A549 (cell line): ENCODE measurements around the gene NIPAL3. TPM values are rescaled to one million over a fixed set of nuclear protein-coding genes. Genes with fewer than 3 reads are reported as not detected.
"Not testable (repeated sequence)": the region's sequence is repeated elsewhere in the genome, so short reads cannot be mapped to it uniquely, and the experiment has no call there.

ENCODE experiments used
- ATAC-seq, 2 experiments: fragments of 200-7000 bp in 1 of 2; fragments of >200 bp in 1 of 2; cut with Nextera tagmentation in 1 of 2; cut with Tn5 transposase in 1 of 2; 3 replicates each; pipeline versions ENCODE4 v1.8.0 to v1.9.1; 2018 to 2020; ENCODE audit warnings: mild to moderate bottlenecking in 1 of 2, moderate library complexity in 1 of 2
- CTCF ChIA-PET: fragments of 300-600 bp; sonication (Branson Sonifier 250); formaldehyde crosslinking; extraction: SDS; loops from one replicate; lab custom pipeline; 2021; ENCODE audit warnings: antibody characterized with exemption, inconsistent platforms; lab: Yijun Ruan, JAX
- POLR2A ChIA-PET: fragments of 350-600 bp; formaldehyde crosslinking; extraction: SDS; loops from one replicate; lab custom pipeline; 2021; ENCODE audit warnings: antibody characterized with exemption, inconsistent platforms; lab: Yijun Ruan, JAX
- DNase-seq, 2 experiments: peaks; one replicate each; pipeline versions ENCODE4 v3.0.0 to v3.0.0-alpha.2; 2011 to 2016; ENCODE audit warnings: low read depth in 1 of 2, low spot score in 1 of 2
- FAIRE-seq: peaks from 2 replicates; lab custom pipeline; 2011; peaks lifted over from hg19 to GRCh38; lab: Jason Lieb, UNC
- H3K27ac ChIP-seq, 2 experiments: fragments of >200 bp; sonication (Bioruptor Twin); formaldehyde crosslinking; 3 replicates each; pipeline ENCODE4 v1.5.1; 2016 to 2017
- H3K4me1 ChIP-seq: fragments of >200 bp; sonication (Bioruptor Twin); formaldehyde crosslinking; 3 replicates; pipeline ENCODE4 v1.6.1; 2016
- H3K4me2 ChIP-seq: fragments of >200 bp; sonication (Bioruptor Twin); formaldehyde crosslinking; 3 replicates; pipeline ENCODE4 v1.6.1; 2016
- H3K4me3 ChIP-seq: fragments of >200 bp; sonication (Bioruptor Twin); formaldehyde crosslinking; 3 replicates; pipeline ENCODE4 v1.5.1; 2016
- H3K9me3 ChIP-seq: fragments of >200 bp; sonication (Bioruptor Twin); formaldehyde crosslinking; 3 replicates; pipeline ENCODE4 v1.6.1; 2016
- BHLHE40 ChIP-seq: IDR thresholded peaks from 2 replicates; pipeline ENCODE4 v1.6.1; 2012; ENCODE audit warnings: low read depth, low read length, inconsistent platforms
- CHD2 ChIP-seq: fragments of 150-350 bp; IDR thresholded peaks from 2 replicates; pipeline ENCODE4 v1.6.1; 2014; ENCODE audit warnings: low read length; ENCODE audit not compliant: partially characterized antibody
- CHD4 ChIP-seq: fragments of 200-600 bp; sonication (generic); IDR thresholded peaks from 2 replicates; pipeline ENCODE4 v1.6.1; 2016; ENCODE audit warnings: antibody characterized with exemption, mild to moderate bottlenecking, borderline replicate concordance
- E2F6 ChIP-seq: IDR thresholded peaks from 2 replicates; pipeline ENCODE4 v1.6.1; 2012; ENCODE audit warnings: low read depth, borderline replicate concordance
- EHF ChIP-seq: fragments of 250-450 bp; sonication (Bioruptor Pico); IDR thresholded peaks from 2 replicates; pipeline ENCODE4 v1.5.0; 2020; ENCODE audit warnings: mild to moderate bottlenecking
- HDAC2 ChIP-seq: fragments of 200-600 bp; sonication (generic); IDR thresholded peaks from 2 replicates; pipeline ENCODE4 v1.6.1; 2016
- HEYL ChIP-seq: fragments of 250-450 bp; sonication (Bioruptor Pico); IDR thresholded peaks from 2 replicates; pipeline ENCODE4 v1.8.0; 2021; ENCODE audit warnings: mild to moderate bottlenecking, moderate library complexity
- HOXB13 ChIP-seq: fragments of 250-450 bp; sonication (Bioruptor Pico); IDR thresholded peaks from 2 replicates; pipeline ENCODE4 v1.5.0; 2020; ENCODE audit warnings: low read depth, mild to moderate bottlenecking, moderate library complexity
- KDM5A ChIP-seq: fragments of 200-600 bp; sonication (generic); IDR thresholded peaks from 2 replicates; pipeline ENCODE4 v1.6.1; 2016; ENCODE audit warnings: antibody characterized with exemption, mild to moderate bottlenecking
- NPAS2 ChIP-seq: fragments of 250-450 bp; sonication (Bioruptor Pico); IDR thresholded peaks from 2 replicates; pipeline ENCODE4 v1.8.0; 2022; ENCODE audit warnings: mild to moderate bottlenecking, moderate library complexity, borderline replicate concordance
- RAD21 ChIP-seq, 2 experiments: fragments of >200 bp in 1 of 2; sonication (Bioruptor Twin) in 1 of 2; formaldehyde crosslinking in 1 of 2; IDR thresholded peaks in 1 of 2; conservative IDR thresholded peaks in 1 of 2; 2 replicates in 1 of 2; 3 replicates in 1 of 2; pipeline ENCODE4 v1.6.1; 2012 to 2018; ENCODE audit warnings: inconsistent platforms in 1 of 2
- RCOR1 ChIP-seq: fragments of 150-350 bp; IDR thresholded peaks from 2 replicates; pipeline ENCODE4 v1.6.1; 2014; ENCODE audit warnings: antibody characterized with exemption, low read length, low read depth
- RFX5 ChIP-seq: fragments of 450-650 bp; IDR thresholded peaks from 2 replicates; pipeline ENCODE4 v1.7.1; 2014; ENCODE audit warnings: antibody characterized with exemption, mild to moderate bottlenecking, moderate library complexity
- SREBF2 ChIP-seq: fragments of 450-650 bp; IDR thresholded peaks from 2 replicates; pipeline ENCODE4 v1.6.1; 2014; ENCODE audit warnings: mild to moderate bottlenecking, moderate library complexity
- TFCP2L1 ChIP-seq: fragments of 250-450 bp; sonication (Bioruptor Pico); IDR thresholded peaks from 2 replicates; pipeline ENCODE4 v1.5.0; 2021; ENCODE audit warnings: mild to moderate bottlenecking
- TP53 ChIP-seq: fragments of 250-450 bp; sonication (Bioruptor Pico); IDR thresholded peaks from 2 replicates; pipeline ENCODE4 v1.5.0; 2021; ENCODE audit warnings: mild to moderate bottlenecking, moderate library complexity
- USF2 ChIP-seq: fragments of 450-650 bp; IDR thresholded peaks from 2 replicates; pipeline ENCODE4 v1.6.1; 2014; ENCODE audit warnings: antibody characterized with exemption
- ZC3H11A ChIP-seq: fragments of 450-650 bp; IDR thresholded peaks from 2 replicates; pipeline ENCODE4 v1.6.1; 2014; ENCODE audit warnings: antibody characterized with exemption, mild to moderate bottlenecking
- ZFP36 ChIP-seq: fragments of 450-650 bp; IDR thresholded peaks from 2 replicates; pipeline ENCODE4 v1.6.1; 2014; ENCODE audit warnings: borderline replicate concordance; ENCODE audit not compliant: partially characterized antibody
- ZNF302 ChIP-seq: fragments of 250-450 bp; sonication (Bioruptor Pico); IDR thresholded peaks from 2 replicates; pipeline ENCODE4 v1.9.0; 2021; ENCODE audit warnings: inconsistent platforms, mild to moderate bottlenecking, moderate library complexity
- ZSCAN20 ChIP-seq: fragments of 250-450 bp; sonication (Bioruptor Pico); IDR thresholded peaks from 2 replicates; pipeline ENCODE4 v1.8.0; 2022; ENCODE audit warnings: mild to moderate bottlenecking, moderate library complexity
- WGBS: methylation state at CpG from one replicate; pipeline ENCODE4 v1.1.6; 2017; ENCODE audit errors: missing lambda C conversion rate; 5-methylcytosine and 5-hydroxymethylcytosine counted together
- polyA plus RNA-seq, 4 experiments: library from polyadenylated mRNA; depleted of rRNA in 3 of 4; stranded (reverse); fragments of >200 nt; fragmentation: RNase III in 1 of 4; extraction: RNeasy Plus Mini Kit Qiagen cat#74134 plus additional on column Dnase treatment in 1 of 4; gene quantifications; 2 replicates in 3 of 4; 3 replicates in 1 of 4; pipeline ENCODE4 v1.2.3, GENCODE V29; 2011 to 2017

NIPAL3 gene
- polyA plus RNA-seq, 2 of the 4 experiments (the other 2 are of a cell fraction) = 5.1 to 10.4 TPM

GRCh38 chr1:24443241-24443656 is 27.6 kb downstream of the NIPAL3 start:
- TF ChIP-seq CHD4 (no peak), E2F6 (no peak), ZNF302 (CRISPR knock-in tag) (no peak), NPAS2 (CRISPR knock-in tag) (no peak), RFX5 (no peak), TP53 (CRISPR knock-in tag) (no peak), TFCP2L1 (CRISPR knock-in tag) (no peak), RCOR1 (no peak), RAD21 (conservative IDR thresholded peaks at IDR 0.05 in 1 of 2, IDR thresholded peaks at IDR 0.05 in 1 of 2) (no peak), HDAC2 (no peak)
- Histone ChIP-seq H3K4me2 (no peak overlapping the region), H3K9me3 (no peaks in the 10 kb centered on the region), H3K4me1 (no peaks in the 10 kb centered on the region), H3K27ac (no peak overlapping the region), H3K4me3 (no peak overlapping the region)
- ChIA-PET POLR2A (no interaction called here), CTCF (interaction anchor here (1.8 kb wide), 1 partner anchor 11 kb away, joined by 5 read pairs; no protein-coding TSS in a partner anchor)
- ATAC-seq = no peak
- DNase-seq = no peak
- FAIRE-seq = no peak
- 59% methylated on average over 2 of the region's 2 CpGs for WGBS

GRCh38 chr1:24446446-24446845 is 30.8 kb downstream of the NIPAL3 start:
- H3K9me3 ChIP-seq, CTCF ChIA-PET, FAIRE-seq: not testable (repeated sequence)

GRCh38 chr1:24450316-24450715 is 34.7 kb downstream of the NIPAL3 start:
- no peak for DNase-seq

More at GRCh38 chr1:24446446-24446845, 30.8 kb downstream of the NIPAL3 start:
- DNase-seq, POLR2A ChIA-PET, H3K4me3 ChIP-seq, H3K4me2 ChIP-seq, H3K27ac ChIP-seq, ATAC-seq, H3K4me1 ChIP-seq: not testable (repeated sequence)
- WGBS = 71% methylated on average over 2 of the region's 2 CpGs

GRCh38 chr1:24450857-24451397 is 35.3 kb downstream of the NIPAL3 start:
- H3K9me3 ChIP-seq = no peaks in the 10 kb centered on the region
- H3K4me1 ChIP-seq = no peaks in the 10 kb centered on the region
- H3K27ac ChIP-seq = no peak overlapping the region
- ATAC-seq (no peak), FAIRE-seq (no peak), DNase-seq (no peak)
- no peak overlapping the region for H3K4me3 ChIP-seq
- TF ChIP-seq TP53 (CRISPR knock-in tag) (no peak), RFX5 (no peak), ZC3H11A (no peak), CHD2 (no peak), HEYL (CRISPR knock-in tag) (no peak), EHF (no peak), SREBF2 (no peak), BHLHE40 (no peak), KDM5A (no peak), ZNF302 (CRISPR knock-in tag) (no peak), USF2 (no peak), ZSCAN20 (CRISPR knock-in tag) (no peak), HOXB13 (CRISPR knock-in tag) (no peak)
- POLR2A ChIA-PET = no interaction called here
- 94% methylated on average over 5 of the region's 5 CpGs for WGBS
- no peak overlapping the region for H3K4me2 ChIP-seq
- CTCF ChIA-PET = no interaction called here

More at GRCh38 chr1:24450316-24450715, 34.7 kb downstream of the NIPAL3 start:
- no peak for TF ChIP-seq ZNF302 (CRISPR knock-in tag)
- no peak for TF ChIP-seq ZFP36
- TF ChIP-seq, all 56 proteins: peak for 0
- Histone ChIP-seq H3K4me2 (no peak overlapping the region), H3K27ac (no peak overlapping the region), H3K4me1 (no peaks in the 10 kb centered on the region), H3K9me3 (no peaks in the 10 kb centered on the region), H3K4me3 (no peak overlapping the region)
- ChIA-PET POLR2A (no interaction called here), CTCF (no interaction called here)
- WGBS = 93% methylated on average over 4 of the region's 4 CpGs
- ATAC-seq (no peak), FAIRE-seq (no peak)
